AML-193 (cell line): ENCODE measurements around the gene METRN.

Experiments used
- DNase-seq, 2 experiments: peaks; one replicate each; lab custom pipeline; 2025; lab: John Stamatoyannopoulos, UW

METRN gene

GRCh38 chr16:759110-759910 lies 44.4 kb downstream of the METRN start:
- no peak for DNase-seq

- no peak for DNase-seq
These were observed 45.1 kb downstream of the METRN start for GRCh38 chr16:760065-760464.

GRCh38 chr16:760545-761343 lies 45.8 kb downstream of the METRN start, which contains the start of gene MSLN:
Gene MSLN (plus strand): TSS chr16:760734. CDS start chr16:762681, 1,947 bp downstream.
- DNase-seq = no peak

GRCh38 chr16:761625-762513 lies 47.0 kb downstream of the METRN start:
- no peak for DNase-seq

- DNase-seq = no peak
These were observed 47.8 kb downstream of the METRN start for GRCh38 chr16:762595-763268.

GRCh38 chr16:763369-764183 lies 48.7 kb downstream of the METRN start:
- no peak for DNase-seq

- DNase-seq = no peak
These were observed 49.3 kb downstream of the METRN start for GRCh38 chr16:764184-764750.

- DNase-seq = no peak
These were observed 50.0 kb downstream of the METRN start for GRCh38 chr16:764848-765487.

- no peak for DNase-seq
These were observed 50.6 kb downstream of the METRN start for GRCh38 chr16:765488-765865.

- no peak for DNase-seq
These were observed 51.3 kb downstream of the METRN start for GRCh38 chr16:766008-766819.

GRCh38 chr16:766820-767640 lies 52.1 kb downstream of the METRN start:
- no peak for DNase-seq

- no peak for DNase-seq
These were observed 52.9 kb downstream of the METRN start for GRCh38 chr16:767743-768235.

GRCh38 chr16:768428-768827 lies 53.5 kb downstream of the METRN start:
- no peak for DNase-seq
